Activated naive CD8-positive, alpha-beta T cell treated with anti-CD3 and anti-CD28 coated beads, Interleukin-2, amount 10 ng/mL, durations not matched to agents 7 days and 5 days (primary cell): ENCODE measurements around the gene RSPH6A. TPM values are rescaled to one million over a fixed set of nuclear protein-coding genes. Genes with fewer than 3 reads are reported as not detected.

Experiments used
- ATAC-seq: fragments of 150-1000 bp; cut with Tn5 transposase; one replicate; pipeline ENCODE4 v1.10.0; 2021; ENCODE audit warnings: low read depth, moderate library complexity
- POLR2A ChIA-PET: fragments of 350-600 bp; sonication (Branson Sonifier 250); formaldehyde crosslinking; loops from one replicate; lab custom pipeline; 2021; ENCODE audit warnings: antibody characterized with exemption; lab: Charles Lee
- DNase-seq: peaks from one replicate; pipeline ENCODE4 v3.0.0; 2021
- H3K27ac Mint-ChIP-seq: one replicate; pipeline ENCODE4 v1.8.0; 2022; ENCODE audit warnings: mild to moderate bottlenecking, mixed read lengths
- H3K27me3 Mint-ChIP-seq: one replicate; pipeline ENCODE4 v1.8.0; 2022; ENCODE audit warnings: mild to moderate bottlenecking, moderate library complexity, mixed read lengths
- H3K36me3 Mint-ChIP-seq: one replicate; pipeline ENCODE4 v1.8.0; 2021; ENCODE audit warnings: mild to moderate bottlenecking, mixed read lengths
- H3K4me1 Mint-ChIP-seq: one replicate; pipeline ENCODE4 v1.8.0; 2021; ENCODE audit warnings: mixed read lengths
- H3K4me3 Mint-ChIP-seq: one replicate; pipeline ENCODE4 v1.8.0; 2022; ENCODE audit warnings: mild to moderate bottlenecking, moderate library complexity, mixed read lengths
- H3K9me3 Mint-ChIP-seq: one replicate; pipeline ENCODE4 v1.8.0; 2021; ENCODE audit warnings: mixed read lengths
- total RNA-seq, 2 experiments: library from RNA; stranded (reverse); gene quantifications; one replicate each; pipeline ENCODE4 v1.2.3, GENCODE V29; 2021

Gene RSPH6A
- total RNA-seq, 2 experiments from 2014 or later = 0.30 to 0.40 TPM

GRCh38 chr19:45768655-45768983 is 46.5 kb downstream of the RSPH6A start:
- Mint-ChIP-seq H3K27ac (peak overlapping the region; percentile 86), H3K36me3 (no peaks in the 10 kb centered on the region)
- POLR2A ChIA-PET = interaction anchor here (0.6 to 3.0 kb wide), 10 partner anchors 10 to 1840 kb away, joined by 3 to 37 read pairs (median 12); partner anchors contain the start of genes CCDC61, DMWD, FBXO46 and IRF2BP1

DNA sequence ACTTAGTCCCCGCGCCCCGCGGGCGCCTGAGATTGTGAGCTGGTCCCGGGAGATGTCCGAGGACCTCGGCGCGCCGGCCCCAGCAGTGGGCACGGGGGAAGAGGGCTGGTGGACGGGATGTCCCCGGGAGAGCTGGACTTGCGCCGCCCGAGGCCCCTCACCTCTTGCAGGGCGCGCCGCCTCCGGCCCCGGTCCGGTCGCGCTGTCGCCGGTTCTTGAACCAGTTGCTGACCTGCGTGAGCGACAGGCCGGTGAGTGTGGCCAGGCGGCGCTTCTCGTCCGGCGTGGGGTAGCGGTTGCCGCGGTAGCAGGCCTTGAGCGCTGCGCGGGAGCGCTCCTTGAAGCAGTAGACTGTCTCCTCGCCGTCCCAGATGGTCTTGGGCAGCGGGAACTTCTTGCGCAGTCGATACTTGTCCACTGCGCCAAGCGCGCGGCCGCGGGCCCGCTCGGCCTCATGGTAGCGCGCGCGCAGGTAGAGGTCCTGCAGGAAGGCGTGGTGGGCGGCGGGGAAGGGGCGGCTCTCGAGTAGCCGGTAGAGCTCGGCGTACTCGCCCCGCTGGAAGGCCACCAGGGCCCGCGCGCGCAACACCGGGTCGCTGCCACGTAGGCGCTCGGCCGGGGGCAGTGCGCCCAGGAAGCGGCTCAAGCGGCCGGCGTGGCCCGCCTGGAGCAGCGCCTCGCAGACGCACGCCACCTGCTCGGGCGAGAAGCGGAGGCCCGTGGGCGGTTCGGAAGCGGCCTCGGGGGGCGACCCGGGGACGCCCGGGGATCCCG is 47.0 kb downstream of the RSPH6A start:
- Mint-ChIP-seq H3K27me3 (peaks cover 17% of the 10 kb centered on the region), H3K27ac (no peak overlapping the region), H3K36me3 (no peaks in the 10 kb centered on the region), H3K9me3 (no peaks in the 10 kb centered on the region), H3K4me1 (peaks cover 5% of the 10 kb centered on the region), H3K4me3 (peak overlapping the region; percentile 68)
- ATAC-seq (no peak), DNase-seq (peak; percentile 66)
- POLR2A ChIA-PET = interaction anchor here (0.6 to 3.0 kb wide), 12 partner anchors 11 to 1840 kb away, joined by 3 to 37 read pairs (median 10); partner anchors contain the start of genes CCDC61, DMWD, FBXO46 and FOSB

More at GRCh38 chr19:45768655-45768983, 46.5 kb downstream of the RSPH6A start:
- Mint-ChIP-seq H3K27me3 (peaks cover 17% of the 10 kb centered on the region), H3K4me1 (peaks cover 5% of the 10 kb centered on the region), H3K9me3 (no peaks in the 10 kb centered on the region), H3K4me3 (peak overlapping the region; percentile 91)
- DNase-seq = no peak
- ATAC-seq = no peak

GRCh38 chr19:45767410-45767880 is 47.7 kb downstream of the RSPH6A start:
- Mint-ChIP-seq H3K4me1 (peaks cover 5% of the 10 kb centered on the region), H3K36me3 (no peaks in the 10 kb centered on the region), H3K9me3 (no peaks in the 10 kb centered on the region), H3K27ac (no peak overlapping the region), H3K4me3 (peak overlapping the region; percentile 35), H3K27me3 (peaks cover 17% of the 10 kb centered on the region)
- POLR2A ChIA-PET = interaction anchor here (0.6 to 2.2 kb wide), 3 partner anchors 11 to 299 kb away, joined by 3 to 16 read pairs (median 3); partner anchors contain the start of genes FBXO46 and FOSB
- ATAC-seq = no peak
- no peak for DNase-seq

DNA sequence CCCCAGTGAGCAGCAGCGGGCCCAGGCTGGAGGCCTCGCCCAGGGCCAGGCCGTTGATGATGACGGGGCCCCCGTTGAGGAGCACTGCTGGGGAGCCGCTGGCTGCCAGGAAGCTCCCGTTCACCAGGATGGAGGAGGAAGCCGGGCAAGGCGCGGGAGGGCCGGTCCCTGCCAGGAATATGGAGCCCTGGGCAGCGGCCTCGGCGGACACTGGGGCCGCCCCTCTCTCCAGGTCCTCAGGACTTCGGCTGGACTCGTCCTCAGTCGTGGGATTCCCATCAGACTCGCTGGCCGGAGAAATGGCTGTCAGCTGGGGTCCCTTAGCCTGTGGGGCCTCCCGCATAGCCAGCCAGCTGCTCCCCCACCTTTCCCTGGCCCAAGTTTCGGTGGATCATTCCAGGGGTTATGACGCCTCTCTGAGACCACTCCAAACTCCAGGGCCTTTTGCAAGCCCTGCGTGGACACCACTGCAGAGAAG is 48.2 kb downstream of the RSPH6A start:
- H3K27ac Mint-ChIP-seq = no peak overlapping the region
- no peak for ATAC-seq
- peaks cover 19% of the 10 kb centered on the region for H3K27me3 Mint-ChIP-seq
- no peaks in the 10 kb centered on the region for H3K9me3 Mint-ChIP-seq
- peaks cover 5% of the 10 kb centered on the region for H3K4me1 Mint-ChIP-seq
- H3K36me3 Mint-ChIP-seq = no peaks in the 10 kb centered on the region
- POLR2A ChIA-PET = interaction anchor here (1.3 kb wide), 1 partner anchor 299 kb away, joined by 3 read pairs; the partner anchor contains the start of gene FOSB
- H3K4me3 Mint-ChIP-seq = no peak overlapping the region
- DNase-seq = no peak

DNA sequence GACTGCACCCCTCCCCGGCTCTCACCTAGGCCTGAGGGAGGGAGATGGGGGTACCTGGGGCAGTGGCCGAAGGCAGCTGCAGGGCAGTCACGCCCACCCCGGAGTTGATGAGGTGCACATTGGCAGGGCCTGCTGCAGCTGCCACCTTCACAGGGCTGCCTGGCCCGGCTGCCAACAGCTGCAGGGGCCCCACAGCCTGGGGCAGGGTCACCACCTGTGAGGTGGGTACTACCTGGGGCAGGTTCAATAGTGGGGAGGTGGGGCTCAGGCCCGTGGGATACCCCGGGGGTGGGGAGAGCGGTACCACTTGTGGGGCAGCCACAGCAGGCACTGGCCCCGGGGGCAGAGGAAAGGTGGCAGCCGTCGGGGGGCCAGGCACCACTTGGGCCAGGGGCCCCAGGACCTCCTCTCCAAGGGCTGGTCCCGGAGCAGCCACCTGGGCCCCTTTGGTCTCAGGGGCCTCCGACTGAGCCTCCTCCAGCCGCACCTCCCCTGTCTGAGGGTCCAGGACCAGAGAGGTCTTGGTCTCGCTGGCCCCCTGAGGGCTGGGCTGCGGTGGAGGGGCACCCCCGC is 48.7 kb downstream of the RSPH6A start:
- ATAC-seq = no peak

DNA sequence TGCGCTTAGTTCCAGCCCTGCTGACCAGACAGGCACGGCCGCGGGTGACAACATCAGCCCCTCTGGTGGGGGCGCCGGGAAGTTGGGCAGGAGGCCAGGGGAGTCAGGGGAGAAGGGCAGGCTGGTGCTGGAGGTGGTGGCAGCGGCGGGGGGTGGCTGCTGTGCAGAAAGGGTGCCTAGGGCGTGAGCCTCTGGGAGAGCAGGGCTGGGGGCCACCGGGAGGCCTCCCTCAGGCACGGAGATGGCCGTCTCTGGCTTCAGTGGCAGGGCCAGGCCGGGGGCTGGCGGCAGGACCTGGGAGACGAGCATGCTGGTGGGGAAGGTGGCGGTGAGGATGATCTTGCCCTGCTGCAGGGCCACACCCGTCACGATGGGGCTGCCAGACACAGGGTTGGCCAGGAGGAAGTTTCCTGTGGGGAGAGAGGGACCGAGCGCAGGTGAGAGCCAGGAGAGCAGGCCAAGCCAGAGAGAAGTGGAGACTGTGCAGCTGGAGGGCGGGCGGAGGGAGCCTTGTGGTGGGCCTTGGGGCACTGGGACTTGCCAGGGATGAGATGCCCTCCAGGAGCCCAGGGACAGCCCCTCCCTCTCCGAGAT is 49.3 kb downstream of the RSPH6A start:
- H3K9me3 Mint-ChIP-seq = no peaks in the 10 kb centered on the region
- H3K27me3 Mint-ChIP-seq = peaks cover 17% of the 10 kb centered on the region
- H3K4me3 Mint-ChIP-seq = no peak overlapping the region
- no peak for DNase-seq
- no peaks in the 10 kb centered on the region for H3K36me3 Mint-ChIP-seq
- ATAC-seq = no peak
- H3K27ac Mint-ChIP-seq = no peak overlapping the region
- peaks cover 1% of the 10 kb centered on the region for H3K4me1 Mint-ChIP-seq
- POLR2A ChIA-PET = no interaction called here

More for the DNA sequence above, 48.7 kb downstream of the RSPH6A start:
- DNase-seq = no peak
- POLR2A ChIA-PET = no interaction called here
- Mint-ChIP-seq H3K9me3 (no peaks in the 10 kb centered on the region), H3K27me3 (peaks cover 20% of the 10 kb centered on the region), H3K36me3 (no peaks in the 10 kb centered on the region), H3K4me3 (no peak overlapping the region), H3K27ac (no peak overlapping the region), H3K4me1 (peaks cover 5% of the 10 kb centered on the region)

DNA sequence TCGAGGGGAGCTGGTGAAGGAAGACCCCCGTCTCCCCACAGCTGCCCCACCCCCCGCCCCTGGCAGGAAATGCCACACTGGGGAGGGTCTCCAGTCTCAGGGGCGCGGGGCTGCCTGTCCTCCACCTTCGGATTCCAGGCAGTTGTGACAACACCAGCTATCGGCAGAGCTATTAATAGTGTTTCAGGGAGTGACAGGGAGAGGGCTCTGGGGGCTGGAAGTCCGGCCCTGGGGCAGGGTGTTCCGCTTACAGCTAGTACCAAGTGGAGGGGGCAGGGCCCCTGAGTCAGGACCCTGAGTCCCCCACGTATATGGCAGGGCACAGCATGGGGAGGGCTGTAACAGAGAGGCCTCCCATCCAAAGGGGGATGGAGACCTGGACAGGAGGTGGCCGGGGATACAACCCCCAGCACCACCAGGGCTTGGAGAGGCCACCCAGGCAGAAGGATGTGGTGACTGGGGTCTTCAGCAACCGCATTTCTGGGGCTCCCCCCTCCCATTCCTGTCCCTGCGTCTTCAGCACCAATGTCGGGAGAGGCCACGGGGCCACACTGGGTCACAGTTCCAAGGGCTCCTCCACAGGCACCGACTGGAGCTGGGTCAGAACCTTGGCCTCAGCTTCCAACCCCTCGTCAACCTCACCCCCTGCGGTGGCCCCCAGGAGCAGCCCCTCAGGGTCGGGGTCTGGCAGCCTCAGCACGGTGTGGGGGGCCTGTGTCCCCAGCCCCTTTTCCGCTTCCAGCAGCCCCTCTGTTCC is 50.0 kb downstream of the RSPH6A start:
- H3K27ac Mint-ChIP-seq = no peak overlapping the region
- no peaks in the 10 kb centered on the region for H3K4me1 Mint-ChIP-seq
- peaks cover 17% of the 10 kb centered on the region for H3K27me3 Mint-ChIP-seq
- DNase-seq (no peak), ATAC-seq (no peak)
- POLR2A ChIA-PET = no interaction called here
- H3K9me3 Mint-ChIP-seq = no peaks in the 10 kb centered on the region
- no peak overlapping the region for H3K4me3 Mint-ChIP-seq
- H3K36me3 Mint-ChIP-seq = no peaks in the 10 kb centered on the region

- no peak overlapping the region for H3K27ac Mint-ChIP-seq
- no peak overlapping the region for H3K4me3 Mint-ChIP-seq
- POLR2A ChIA-PET = no interaction called here
- H3K36me3 Mint-ChIP-seq = no peaks in the 10 kb centered on the region
- no peaks in the 10 kb centered on the region for H3K9me3 Mint-ChIP-seq
- peaks cover 17% of the 10 kb centered on the region for H3K27me3 Mint-ChIP-seq
- H3K4me1 Mint-ChIP-seq = no peaks in the 10 kb centered on the region
- no peak for ATAC-seq
- DNase-seq = no peak
Observed at GRCh38 chr19:45764475-45764874, 50.6 kb downstream of the RSPH6A start.

DNA sequence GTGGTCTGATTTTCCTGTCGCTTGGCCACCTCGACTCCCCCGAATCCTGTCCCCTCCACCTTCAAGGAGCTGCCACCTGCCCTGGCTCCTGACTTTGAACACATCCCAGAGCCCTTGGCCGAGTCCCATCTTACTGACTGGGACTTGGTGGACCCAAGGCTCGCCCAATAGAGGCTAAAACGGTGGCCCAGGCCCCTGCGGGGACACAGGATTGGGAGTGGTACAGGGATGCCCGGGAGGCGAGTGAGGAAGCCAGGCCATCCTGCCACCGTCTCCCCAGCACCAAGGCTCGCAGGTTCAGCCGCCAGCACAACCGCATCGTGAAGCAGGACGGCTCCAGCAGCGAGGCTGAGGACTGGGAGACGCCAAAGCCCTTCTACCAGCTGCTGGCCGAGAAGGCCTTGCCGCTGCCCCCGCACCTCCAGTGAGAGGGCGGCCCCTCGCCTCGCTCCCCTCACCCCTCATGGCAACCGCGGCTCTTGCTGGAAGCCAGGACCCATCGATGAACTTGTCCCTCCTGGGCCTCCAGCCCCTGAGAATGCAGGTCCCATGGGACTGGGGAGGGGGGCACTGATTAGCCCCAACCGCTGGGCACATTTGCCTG is 51.3 kb downstream of the RSPH6A start:
- no peak for ATAC-seq
- POLR2A ChIA-PET = no interaction called here
- H3K4me1 Mint-ChIP-seq = no peaks in the 10 kb centered on the region
- no peak overlapping the region for H3K4me3 Mint-ChIP-seq
- no peaks in the 10 kb centered on the region for H3K36me3 Mint-ChIP-seq
- DNase-seq = no peak
- H3K9me3 Mint-ChIP-seq = no peaks in the 10 kb centered on the region
- no peak overlapping the region for H3K27ac Mint-ChIP-seq
- H3K27me3 Mint-ChIP-seq = peaks cover 17% of the 10 kb centered on the region

- POLR2A ChIA-PET = no interaction called here
- DNase-seq = no peak
- Mint-ChIP-seq H3K9me3 (no peaks in the 10 kb centered on the region), H3K27ac (no peak overlapping the region), H3K4me1 (no peaks in the 10 kb centered on the region), H3K4me3 (no peak overlapping the region), H3K27me3 (peaks cover 17% of the 10 kb centered on the region), H3K36me3 (no peaks in the 10 kb centered on the region)
- no peak for ATAC-seq
Observed at GRCh38 chr19:45762870-45763631, 52.1 kb downstream of the RSPH6A start.

DNA sequence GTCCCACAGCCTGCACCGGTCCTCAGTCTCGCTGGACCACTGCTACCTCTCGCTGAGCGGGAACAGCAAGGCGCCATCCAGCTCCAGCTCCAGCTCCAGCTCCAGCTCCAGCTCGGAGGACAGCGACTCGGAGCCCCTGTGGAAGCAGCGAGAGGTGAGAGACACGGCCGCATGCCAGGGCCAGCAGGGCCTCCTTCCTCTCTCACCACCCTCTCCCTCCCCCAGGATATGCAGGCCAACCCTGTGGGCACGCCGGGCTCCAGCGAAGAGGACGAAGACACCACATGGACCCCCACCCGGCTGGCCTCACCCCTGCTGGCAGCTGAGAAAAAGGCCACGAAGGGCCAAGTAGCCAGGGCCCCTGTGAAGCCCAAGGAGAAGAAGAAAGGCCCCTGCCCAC is 53.4 kb downstream of the RSPH6A start:
- no peak for ATAC-seq
- H3K4me1 Mint-ChIP-seq = no peaks in the 10 kb centered on the region

DNA sequence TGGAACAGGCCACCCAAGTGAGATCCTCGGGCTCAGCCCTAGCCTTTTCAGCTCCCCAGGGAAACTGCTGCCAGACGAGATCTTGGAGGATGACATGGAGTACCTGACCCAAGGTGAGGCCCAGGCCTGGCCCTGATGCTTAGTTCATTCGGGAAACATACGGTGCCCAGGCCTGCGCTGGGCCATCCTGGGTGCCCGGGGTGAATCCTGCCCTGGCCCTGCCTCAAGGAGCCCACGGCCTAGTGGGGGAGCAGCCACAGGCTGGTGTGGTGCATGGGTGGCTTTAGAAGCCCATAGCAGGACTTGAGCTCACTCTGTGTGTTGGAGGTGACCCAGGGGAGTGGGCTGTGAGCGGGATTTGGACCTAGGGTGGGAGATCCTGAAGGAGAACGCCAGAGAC is 56.2 kb downstream of the RSPH6A start:
- ATAC-seq (no peak), DNase-seq (no peak)
- Mint-ChIP-seq H3K36me3 (no peaks in the 10 kb centered on the region), H3K27ac (no peak overlapping the region), H3K27me3 (peaks cover 4% of the 10 kb centered on the region), H3K4me1 (no peaks in the 10 kb centered on the region), H3K9me3 (no peaks in the 10 kb centered on the region), H3K4me3 (no peak overlapping the region)
- POLR2A ChIA-PET = no interaction called here

More for the DNA sequence above, 53.4 kb downstream of the RSPH6A start:
- DNase-seq = no peak
- POLR2A ChIA-PET = no interaction called here
- Mint-ChIP-seq H3K36me3 (no peaks in the 10 kb centered on the region), H3K9me3 (no peaks in the 10 kb centered on the region), H3K4me3 (no peak overlapping the region), H3K27ac (no peak overlapping the region), H3K27me3 (peaks cover 10% of the 10 kb centered on the region)
